DLD1 (cell line): Measurements from ENCODE around the gene SLC25A39.
"Not testable (repeated sequence)": the region's sequence is repeated elsewhere in the genome, so short reads cannot be mapped to it uniquely, and the experiment has no call there.

Experiments used
- in situ Hi-C: cut with HindIII; loops from 2 replicates; pipeline ENCODE4 v1.10.0; 2017; ENCODE audit warnings: low sequenced_read_pairs

Gene SLC25A39

DNA sequence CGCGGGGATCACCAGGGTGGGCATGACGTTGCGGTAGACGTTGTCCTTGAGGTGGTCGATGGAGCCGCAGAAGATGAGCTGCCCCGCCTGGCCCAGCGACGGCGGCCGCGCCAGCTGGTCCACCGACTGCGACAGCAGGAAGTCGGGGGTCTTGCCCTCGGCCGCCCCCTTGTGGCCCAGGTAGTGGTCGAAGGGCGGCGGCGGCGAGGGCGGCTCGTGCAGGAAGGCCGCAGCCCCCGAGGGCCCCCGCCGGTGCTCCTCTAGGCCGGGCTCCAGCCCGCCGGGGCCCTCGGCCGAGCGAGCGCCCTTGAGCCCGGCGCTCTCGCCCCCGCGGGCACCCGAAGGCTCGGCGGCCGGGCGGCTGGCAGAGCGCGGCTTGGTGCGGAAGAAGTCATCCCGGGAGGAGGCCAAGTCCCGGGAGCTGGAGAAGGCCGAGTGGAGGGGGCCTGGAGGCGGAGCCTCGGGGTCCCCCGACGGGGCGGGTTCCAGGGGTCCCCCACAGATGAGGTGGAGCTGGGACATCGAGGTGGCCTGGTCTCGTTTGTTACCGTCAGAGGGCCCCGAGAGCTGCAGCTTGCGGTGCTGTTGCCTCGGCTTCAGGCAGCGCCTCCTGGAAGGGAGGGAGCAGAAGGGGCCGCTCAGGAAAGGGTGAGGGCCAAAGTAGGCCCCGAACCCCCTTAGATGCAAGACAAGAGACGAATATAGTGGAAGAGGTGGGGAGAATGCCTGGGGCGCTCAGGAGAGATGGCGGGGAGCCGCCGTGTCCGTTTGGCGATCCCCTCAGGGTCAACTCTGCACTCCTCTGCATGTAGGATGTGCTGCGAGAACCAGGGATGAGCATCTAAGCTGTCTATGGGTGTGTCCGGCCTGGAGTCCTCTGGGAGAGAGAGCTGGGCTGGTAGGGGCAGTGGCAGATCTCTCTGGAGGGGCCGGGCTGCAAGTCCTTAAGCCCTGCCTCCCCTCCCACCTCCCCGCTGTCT, 30.2 kb upstream of the SLC25A39 start:
- in situ Hi-C loops = no loop called here

DNA sequence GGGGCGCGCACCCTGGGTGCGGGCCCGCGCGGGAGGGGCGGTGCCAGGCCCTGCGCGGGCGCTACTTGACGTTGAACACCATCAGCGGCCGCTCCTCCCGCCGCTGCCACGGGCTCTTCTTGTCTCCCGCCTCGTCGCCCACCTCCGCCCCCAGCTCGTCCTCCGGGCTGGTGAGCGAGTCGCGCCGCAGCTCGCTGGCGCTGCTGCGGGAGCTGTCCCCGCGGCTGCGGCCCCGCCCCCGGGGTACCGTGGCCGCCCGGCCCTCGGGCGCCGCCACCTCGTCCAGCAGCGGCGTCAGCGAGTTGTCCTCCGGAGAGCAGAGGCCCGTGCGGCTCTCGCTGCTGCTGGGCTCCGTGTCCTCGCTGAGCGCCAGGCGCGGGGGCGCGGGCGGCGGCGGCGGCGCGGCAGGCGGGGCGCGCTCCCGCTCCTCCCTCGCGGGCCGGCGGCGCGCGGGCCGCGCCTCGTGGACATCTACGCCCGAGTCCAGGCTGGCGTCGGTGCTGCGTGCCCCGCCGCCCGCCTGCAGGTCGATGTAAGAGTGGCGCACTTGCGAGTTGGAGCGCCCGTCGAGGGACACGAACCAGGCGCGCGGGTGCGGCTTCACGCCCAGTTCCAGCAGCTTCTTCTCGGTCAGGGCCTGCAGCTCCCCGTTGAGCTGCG, 29.2 kb upstream of the SLC25A39 start:
- in situ Hi-C loops = no loop called here

DNA sequence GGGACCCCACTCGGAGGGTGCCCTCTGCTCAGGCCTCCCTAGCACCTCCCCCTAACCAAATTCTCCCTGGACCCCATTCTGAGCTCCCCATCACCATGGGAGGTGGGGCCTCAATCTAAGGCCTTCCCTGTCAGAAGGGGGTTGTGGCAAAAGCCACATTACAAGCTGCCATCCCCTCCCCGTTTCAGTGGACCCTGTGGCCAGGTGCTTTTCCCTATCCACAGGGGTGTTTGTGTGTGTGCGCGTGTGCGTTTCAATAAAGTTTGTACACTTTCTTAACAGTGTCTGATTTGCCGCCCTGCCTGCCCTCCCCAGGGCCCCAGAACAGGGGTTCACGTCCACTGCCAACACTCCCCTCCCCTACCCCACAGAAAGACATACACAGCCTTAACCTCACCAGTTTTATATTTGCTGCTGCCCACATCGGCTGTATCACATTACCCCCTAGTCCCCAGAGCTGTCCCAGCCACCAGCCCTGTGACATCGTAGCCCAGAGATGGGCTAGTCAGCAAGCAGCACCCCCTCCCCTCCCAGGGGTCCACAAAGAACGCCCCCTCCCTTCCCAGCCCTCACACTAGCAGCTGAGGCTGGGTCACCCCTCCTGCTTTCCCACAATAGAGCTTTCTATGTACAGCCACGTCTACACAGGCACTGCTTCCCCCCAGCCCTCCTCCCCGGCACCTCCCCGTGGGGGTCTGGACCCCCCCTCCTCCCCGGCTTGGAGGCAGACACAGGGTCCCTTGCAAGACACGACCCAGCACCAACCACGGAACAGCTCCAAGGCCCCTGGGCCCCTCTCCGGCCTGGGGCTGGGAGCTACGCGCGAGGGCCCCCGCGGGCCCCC, 28.4 kb upstream of the SLC25A39 start:
- in situ Hi-C loops = no loop called here

DNA sequence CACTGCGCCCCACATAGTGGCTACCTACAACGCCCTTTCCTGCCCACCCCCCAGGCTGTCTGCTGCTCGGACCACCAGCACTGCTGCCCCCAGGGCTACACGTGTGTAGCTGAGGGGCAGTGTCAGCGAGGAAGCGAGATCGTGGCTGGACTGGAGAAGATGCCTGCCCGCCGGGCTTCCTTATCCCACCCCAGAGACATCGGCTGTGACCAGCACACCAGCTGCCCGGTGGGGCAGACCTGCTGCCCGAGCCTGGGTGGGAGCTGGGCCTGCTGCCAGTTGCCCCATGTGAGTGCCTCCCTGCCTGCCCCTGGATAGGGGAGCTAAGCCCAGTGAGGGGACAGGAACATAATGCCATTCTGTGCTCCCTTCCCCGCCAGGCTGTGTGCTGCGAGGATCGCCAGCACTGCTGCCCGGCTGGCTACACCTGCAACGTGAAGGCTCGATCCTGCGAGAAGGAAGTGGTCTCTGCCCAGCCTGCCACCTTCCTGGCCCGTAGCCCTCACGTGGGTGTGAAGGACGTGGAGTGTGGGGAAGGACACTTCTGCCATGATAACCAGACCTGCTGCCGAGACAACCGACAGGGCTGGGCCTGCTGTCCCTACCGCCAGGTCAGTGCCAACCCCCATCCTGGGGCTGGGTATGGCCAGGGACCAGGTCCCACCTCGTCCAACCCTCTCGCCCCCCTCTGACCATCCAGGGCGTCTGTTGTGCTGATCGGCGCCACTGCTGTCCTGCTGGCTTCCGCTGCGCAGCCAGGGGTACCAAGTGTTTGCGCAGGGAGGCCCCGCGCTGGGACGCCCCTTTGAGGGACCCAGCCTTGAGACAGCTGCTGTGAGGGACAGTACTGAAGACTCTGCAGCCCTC, 27.6 kb upstream of the SLC25A39 start:
- in situ Hi-C loops = no loop called here

DNA sequence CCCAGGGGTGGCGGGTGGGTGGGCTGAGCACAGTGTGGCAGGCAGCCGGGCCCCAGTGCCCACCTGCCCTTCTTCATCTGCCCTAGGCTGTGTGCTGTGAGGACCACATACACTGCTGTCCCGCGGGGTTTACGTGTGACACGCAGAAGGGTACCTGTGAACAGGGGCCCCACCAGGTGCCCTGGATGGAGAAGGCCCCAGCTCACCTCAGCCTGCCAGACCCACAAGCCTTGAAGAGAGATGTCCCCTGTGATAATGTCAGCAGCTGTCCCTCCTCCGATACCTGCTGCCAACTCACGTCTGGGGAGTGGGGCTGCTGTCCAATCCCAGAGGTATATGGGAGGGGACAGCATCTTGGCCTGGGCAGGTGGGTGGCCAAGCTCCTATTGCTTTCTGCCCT, 26.8 kb upstream of the SLC25A39 start:
- in situ Hi-C loops = no loop called here

DNA sequence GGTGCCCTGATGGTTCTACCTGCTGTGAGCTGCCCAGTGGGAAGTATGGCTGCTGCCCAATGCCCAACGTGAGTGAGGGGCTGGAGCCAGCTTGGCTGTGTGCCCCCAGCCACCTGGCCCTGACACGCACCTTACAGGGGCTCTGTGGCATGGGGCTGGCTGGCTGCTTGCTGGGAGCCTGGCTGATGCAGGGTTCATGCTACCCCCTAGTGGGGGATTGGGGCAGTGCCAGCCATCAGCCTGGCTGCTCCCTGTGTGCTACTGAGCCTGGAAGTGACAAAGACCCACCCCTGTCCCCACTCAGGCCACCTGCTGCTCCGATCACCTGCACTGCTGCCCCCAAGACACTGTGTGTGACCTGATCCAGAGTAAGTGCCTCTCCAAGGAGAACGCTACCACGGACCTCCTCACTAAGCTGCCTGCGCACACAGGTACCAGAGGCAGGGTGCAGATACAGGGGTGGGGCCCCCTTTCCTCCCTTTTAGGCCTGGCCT, 26.2 kb upstream of the SLC25A39 start:
- in situ Hi-C loops = no loop called here

DNA sequence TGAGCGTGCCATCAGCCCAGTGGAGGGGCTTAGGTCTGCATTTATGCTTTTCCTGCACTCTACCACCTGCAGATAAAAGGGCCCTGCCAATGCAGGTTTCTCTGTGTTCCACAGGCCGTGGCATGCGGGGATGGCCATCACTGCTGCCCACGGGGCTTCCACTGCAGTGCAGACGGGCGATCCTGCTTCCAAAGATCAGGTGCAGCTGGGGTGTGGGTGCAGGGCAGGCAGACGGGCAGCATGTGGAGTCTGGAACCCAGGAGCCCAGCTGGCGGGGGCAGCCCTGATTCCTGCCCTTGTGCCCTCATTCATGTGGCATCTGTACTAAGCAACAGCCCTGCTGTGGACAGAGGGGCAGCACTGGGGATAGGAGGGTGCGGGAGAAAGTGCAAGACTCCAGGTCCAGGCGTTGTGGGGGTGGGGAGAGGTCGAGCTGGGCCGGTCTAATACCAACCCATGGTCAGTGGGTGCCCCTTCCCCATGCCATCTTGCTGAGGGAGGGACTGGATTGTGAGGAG, 25.0 kb upstream of the SLC25A39 start:
- in situ Hi-C loops = no loop called here

DNA sequence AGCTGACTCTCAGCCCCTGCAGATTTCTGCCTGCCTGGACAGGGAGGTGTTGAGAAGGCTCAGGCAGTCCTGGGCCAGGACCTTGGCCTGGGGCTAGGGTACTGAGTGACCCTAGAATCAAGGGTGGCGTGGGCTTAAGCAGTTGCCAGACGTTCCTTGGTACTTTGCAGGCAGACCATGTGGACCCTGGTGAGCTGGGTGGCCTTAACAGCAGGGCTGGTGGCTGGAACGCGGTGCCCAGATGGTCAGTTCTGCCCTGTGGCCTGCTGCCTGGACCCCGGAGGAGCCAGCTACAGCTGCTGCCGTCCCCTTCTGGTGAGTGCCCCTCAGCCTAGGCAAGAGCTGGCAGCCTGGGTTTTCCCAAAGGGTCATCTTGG, 24.4 kb upstream of the SLC25A39 start:
- in situ Hi-C loops = no loop called here

DNA sequence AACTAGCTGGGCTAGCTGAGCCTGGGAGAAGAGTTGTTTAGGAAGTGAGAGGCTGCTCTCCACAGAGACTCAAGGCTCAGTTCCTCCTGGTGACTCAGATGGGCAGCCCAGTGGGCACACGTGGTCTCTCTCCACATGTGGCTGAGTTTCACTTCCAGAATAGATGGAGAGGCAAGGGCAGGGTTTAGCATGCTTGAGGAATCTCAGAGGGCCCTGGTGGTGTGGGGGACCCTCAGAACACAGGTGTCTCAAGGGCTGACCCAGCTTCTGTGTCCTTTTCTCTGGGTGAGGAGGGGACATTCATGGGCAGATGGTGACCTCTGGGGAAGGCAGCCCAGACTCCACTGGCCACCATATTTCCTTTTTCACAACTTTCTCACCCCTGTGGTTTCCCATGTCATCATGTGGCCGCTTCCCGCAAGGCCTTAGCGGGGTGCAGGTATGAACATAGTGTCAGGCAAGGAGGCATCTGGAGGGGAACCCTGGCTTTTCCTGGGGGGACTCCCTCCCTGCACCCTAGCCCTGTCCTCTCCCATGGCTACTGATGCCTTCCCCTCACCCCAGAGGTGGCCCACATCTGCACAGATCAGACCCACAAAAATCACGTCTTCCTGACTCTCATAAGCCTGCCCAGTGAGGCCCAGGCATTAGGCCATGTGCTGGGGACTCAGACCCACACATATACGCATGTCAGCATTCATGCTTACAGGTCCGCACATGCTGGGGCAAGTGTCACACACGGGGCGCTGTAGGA, 23.8 kb upstream of the SLC25A39 start:
- in situ Hi-C loops = no loop called here

DNA sequence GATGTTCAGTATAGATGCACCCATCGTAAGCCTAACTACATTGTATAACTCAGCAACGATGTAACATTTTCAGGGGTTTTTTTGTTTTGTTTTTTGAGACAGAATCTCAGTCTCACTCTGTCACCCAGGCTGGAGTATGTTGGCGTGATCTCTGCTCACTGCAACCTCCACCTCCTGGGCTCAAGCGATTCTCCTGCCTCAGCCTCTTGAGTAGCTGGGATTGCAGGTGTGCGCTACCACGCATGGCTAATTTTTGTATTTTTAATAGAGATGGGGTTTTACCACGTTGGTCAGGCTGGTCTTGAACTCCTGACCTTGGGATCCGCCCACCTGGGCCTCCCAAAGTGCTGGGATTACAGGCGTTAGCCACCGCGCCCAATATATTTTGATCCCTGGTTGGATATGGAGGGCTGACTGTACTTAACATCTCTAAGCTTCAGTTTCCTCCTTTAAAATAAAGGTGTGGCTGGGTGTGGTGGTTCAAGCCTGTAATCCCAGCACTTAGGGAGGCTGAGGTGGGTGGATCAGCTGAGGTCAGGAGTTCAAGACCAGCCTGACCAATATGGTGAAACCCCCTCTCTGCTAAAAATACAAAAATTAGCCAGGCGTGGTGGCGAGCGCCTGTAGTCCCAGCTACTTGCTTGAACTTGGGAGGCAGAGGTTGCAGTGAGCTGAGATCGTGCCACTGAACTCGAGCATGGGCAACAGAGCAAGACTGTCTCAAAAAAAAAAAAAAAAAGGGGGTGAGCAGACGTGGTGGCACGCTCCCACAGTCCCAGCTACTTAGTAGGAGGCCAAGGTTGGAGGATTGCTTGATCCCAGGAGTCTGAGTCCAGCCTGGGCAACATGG, 22.8 kb upstream of the SLC25A39 start:
- in situ Hi-C loops = not testable (repeated sequence)

DNA sequence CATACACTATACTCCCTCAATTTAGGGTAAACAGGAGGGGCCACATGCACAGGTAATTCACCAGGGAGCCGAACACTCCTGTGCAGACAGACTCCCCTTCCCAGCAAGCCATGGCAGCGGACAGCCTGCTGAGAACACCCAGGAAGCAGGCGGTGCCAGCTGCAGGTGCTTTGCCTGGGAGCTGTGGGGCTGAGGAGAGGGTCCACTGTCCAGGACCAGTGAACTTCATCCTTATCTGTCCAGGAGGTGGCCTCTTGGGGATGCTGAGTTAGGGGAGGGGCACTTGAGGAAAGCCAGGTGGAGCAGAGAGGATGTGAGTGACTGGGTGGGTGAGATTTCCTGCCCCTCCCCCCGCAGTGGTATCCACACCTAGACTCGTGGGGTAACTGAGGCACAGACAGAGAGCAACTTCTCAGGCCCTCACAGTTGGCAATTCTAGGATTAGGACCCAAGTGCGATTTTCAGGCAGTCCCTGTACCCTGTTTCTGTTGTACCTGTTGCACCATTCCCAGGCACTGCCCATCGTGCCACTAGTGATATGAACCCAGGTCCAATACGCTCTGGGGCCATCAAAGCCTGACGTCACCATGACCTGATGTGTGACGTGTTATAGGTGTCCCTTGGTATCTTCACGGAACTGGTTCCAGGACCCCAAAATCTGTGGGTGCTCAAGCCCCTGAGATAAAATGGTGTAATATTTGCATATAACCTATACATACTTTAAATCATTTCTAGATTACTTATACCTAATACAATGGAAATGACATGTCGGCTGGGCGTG, 21.6 kb upstream of the SLC25A39 start:
- in situ Hi-C loops = no loop called here

DNA sequence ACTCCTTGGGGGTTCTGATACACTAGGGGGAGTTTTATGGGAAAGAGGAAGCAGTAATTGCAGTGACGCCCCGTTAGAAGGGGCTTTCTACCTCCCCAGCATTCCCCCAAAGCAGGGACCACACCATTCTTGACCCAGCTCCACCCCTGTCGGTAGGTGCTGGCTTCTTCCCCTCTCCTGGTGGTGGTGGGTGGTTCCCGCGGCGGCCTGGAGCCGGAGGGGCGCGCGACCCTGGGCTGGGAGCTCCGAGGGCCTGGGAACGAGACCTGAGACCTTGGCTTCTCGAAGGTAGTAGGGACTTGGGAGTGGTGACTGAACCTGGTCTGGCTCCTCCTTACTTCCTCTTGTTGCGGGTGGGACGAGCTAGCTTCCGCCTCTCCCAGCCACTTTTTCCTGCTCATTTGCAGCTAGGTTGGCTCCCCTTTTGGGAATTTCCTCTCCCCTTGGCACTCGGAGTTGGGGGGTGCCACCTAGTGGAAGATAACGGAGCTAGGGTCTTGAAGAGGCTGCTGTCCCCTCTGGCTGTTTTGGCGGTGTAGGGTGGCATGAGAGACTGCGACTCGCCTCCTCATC, 20.9 kb upstream of the SLC25A39 start:
- in situ Hi-C loops = no loop called here

DNA sequence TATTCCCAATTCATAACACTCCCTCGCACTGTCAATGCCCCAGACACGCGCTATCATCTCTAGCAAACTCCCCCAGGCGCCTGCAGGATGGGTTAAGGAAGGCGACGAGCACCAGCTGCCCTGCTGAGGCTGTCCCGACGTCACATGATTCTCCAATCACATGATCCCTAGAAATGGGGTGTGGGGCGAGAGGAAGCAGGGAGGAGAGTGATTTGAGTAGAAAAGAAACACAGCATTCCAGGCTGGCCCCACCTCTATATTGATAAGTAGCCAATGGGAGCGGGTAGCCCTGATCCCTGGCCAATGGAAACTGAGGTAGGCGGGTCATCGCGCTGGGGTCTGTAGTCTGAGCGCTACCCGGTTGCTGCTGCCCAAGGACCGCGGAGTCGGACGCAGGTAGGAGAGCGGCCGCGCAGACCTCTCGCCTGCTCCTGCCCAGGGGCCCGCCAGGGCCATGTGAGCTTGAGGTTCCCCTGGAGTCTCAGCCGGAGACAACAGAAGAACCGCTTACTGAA, 20.4 kb upstream of the SLC25A39 start, which contains the start of gene GRN:
Gene GRN (plus strand): TSS at position 364 of the 515 bp plus-strand sequence. CDS start 3,863 bp downstream, outside the sequence.
- in situ Hi-C loops = no loop called here

DNA sequence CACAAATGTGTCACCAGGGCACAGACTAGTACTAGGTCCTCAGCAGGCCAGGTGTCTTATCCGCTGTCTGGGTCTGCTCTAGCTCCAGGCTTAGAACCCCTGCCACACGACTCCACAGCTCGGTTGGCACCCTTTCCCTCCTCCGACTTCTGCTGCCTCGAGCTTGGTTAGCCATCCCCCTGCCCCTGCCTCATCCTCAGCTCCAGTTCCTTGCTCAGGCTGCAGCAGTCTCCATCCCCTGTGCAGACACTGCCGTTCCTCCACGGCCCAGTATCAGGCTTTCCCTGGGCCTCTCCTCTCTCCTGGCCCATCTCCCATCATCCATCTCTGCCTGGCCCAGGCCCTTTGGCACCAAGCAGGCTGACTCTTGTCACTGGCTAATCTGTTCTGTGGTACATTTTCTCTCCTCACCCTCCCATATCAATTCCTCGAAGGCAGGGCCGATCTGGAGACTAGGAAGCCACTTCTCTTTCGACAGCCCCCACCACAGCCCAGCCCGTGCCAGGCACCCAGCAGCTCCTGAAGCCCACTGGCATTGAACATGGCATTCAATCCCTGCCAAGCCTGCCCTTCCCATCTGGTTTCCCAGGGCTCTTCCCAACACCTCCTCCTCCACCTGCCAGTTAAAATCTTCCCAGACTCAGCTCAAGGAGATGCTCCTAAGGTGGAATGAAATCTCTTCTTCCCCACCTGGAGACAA, 19.0 kb upstream of the SLC25A39 start:
- in situ Hi-C loops = no loop called here

DNA sequence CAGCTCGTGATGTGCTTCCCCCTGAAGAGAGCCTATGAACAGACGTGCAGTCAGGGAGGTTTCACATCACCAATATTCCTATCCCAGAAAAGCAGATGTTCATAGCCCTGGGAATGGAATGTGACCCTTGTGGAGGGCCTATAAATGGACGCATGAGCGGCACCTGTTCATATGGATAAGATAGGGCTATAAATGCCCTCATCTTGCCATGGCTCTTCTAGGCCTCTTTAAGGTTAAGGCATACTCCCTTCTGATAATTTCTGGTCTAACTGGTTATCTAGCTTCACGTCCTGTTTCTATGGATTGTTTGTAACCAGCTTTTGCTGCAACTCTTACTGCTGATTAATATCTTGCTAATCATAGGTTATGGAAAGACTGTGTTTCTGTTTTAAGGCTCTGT, 15.9 kb upstream of the SLC25A39 start:
- in situ Hi-C loops = not testable (repeated sequence)

DNA sequence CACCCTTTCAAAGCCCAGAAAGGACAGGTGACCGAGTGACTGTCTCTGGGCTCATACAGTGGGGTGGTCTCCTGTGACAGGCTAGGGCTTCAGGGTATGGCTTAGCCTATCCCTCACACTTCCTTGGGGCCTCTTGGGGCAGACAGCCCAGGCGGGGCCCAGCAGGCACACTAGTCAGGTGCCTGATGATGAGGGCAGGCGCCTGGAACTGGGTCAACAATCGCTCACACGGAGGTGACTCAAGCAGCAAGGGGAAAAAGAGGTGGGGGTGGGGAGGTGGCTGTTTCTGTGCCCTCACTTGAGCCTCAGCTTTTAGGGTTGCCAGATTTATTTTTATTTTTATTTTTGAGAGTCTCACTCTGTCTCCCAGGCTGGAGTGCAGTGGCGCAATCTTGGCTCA, 14.1 kb upstream of the SLC25A39 start:
- in situ Hi-C loops = no loop called here
